HEK293 (cell line): Measurements from ENCODE around the gene CA6.
A peak's percentile ranks its signal among the peaks of the same experiment; 100 is the strongest.
"Not testable (repeated sequence)": the region's sequence is repeated elsewhere in the genome, so short reads cannot be mapped to it uniquely, and the experiment has no call there.

Source experiments
- CTCF ChIA-PET: fragments of 350-600 bp; formaldehyde crosslinking; extraction: SDS; loops from one replicate; lab custom pipeline; 2021; ENCODE audit warnings: antibody characterized with exemption; lab: Yijun Ruan, JAX
- POLR2A ChIA-PET: fragments of 300-600 bp; formaldehyde crosslinking; extraction: SDS; loops from one replicate; lab custom pipeline; 2020; ENCODE audit warnings: antibody characterized with exemption, inconsistent platforms; lab: Yijun Ruan, JAX
- H3K27ac ChIP-seq: fragments of 200-500 bp; sonication (Bioruptor generic); 2 replicates; pipeline ENCODE4 v1.5.1; 2014; ENCODE audit warnings: low read depth, low read length, control low read depth, inconsistent platforms; ENCODE audit errors: extremely low read depth
- H3K36me3 ChIP-seq, 2 experiments: fragments of 200-500 bp in 1 of 2; sonication (Bioruptor generic) in 1 of 2; 1 replicate in 1 of 2; 2 replicates in 1 of 2; pipeline ENCODE4 v1.5.1; 2014 to 2017; ENCODE audit warnings: inconsistent platforms in 2 of 2, low read length in 2 of 2; ENCODE audit not compliant: control insufficient read depth in 2 of 2, insufficient read depth in 1 of 2
- H3K4me1 ChIP-seq: fragments of 200-500 bp; sonication (Bioruptor generic); 2 replicates; pipeline ENCODE4 v1.5.1; 2014; ENCODE audit warnings: mild to moderate bottlenecking, low read length, inconsistent platforms; ENCODE audit not compliant: control insufficient read depth, insufficient read depth
- H3K4me3 ChIP-seq: 2 replicates; pipeline ENCODE4 v1.5.1; 2011; ENCODE audit warnings: low read depth, mild to moderate bottlenecking, control low read depth, low read length, moderate library complexity
- H3K9me3 ChIP-seq: fragments of 200-500 bp; sonication (Bioruptor generic); 2 replicates; pipeline ENCODE4 v1.5.1; 2014; ENCODE audit warnings: low read depth, low read length, inconsistent platforms; ENCODE audit not compliant: control insufficient read depth, insufficient read depth
- KLF17 ChIP-seq: fragments of 450-650 bp; formaldehyde crosslinking; IDR thresholded peaks from 2 replicates; pipeline ENCODE4 v1.5.1; 2016; ENCODE audit warnings: missing biosample characterization, missing genetic modification characterization
- KLF9 ChIP-seq: fragments of 450-650 bp; formaldehyde crosslinking; IDR thresholded peaks from 2 replicates; pipeline ENCODE4 v1.5.1; 2016; ENCODE audit warnings: missing biosample characterization, missing genetic modification characterization, low read depth
- PRDM4 ChIP-seq: fragments of 450-650 bp; formaldehyde crosslinking; IDR thresholded peaks from 2 replicates; pipeline ENCODE4 v1.5.1; 2017; ENCODE audit warnings: missing biosample characterization, missing genetic modification characterization
- RBAK ChIP-seq: fragments of 450-650 bp; formaldehyde crosslinking; IDR thresholded peaks from 2 replicates; pipeline ENCODE4 v1.5.1; 2016; ENCODE audit warnings: missing biosample characterization, missing genetic modification characterization
- ZIC2 ChIP-seq: fragments of 450-650 bp; formaldehyde crosslinking; IDR thresholded peaks from 2 replicates; pipeline ENCODE4 v1.5.1; 2016; ENCODE audit warnings: missing biosample characterization, missing genetic modification characterization
- ZNF292 ChIP-seq: fragments of 450-650 bp; formaldehyde crosslinking; IDR thresholded peaks from 2 replicates; pipeline ENCODE4 v1.5.1; 2016; ENCODE audit warnings: low read depth, missing biosample characterization, missing genetic modification characterization, borderline replicate concordance
- ZNF311 ChIP-seq: fragments of 450-650 bp; formaldehyde crosslinking; IDR thresholded peaks from 2 replicates; pipeline ENCODE4 v1.5.1; 2017; ENCODE audit warnings: missing biosample characterization, missing genetic modification characterization, borderline replicate concordance
- ZNF335 ChIP-seq: fragments of 450-650 bp; formaldehyde crosslinking; conservative IDR thresholded peaks from 2 replicates; pipeline ENCODE4 v1.5.1; 2016; ENCODE audit warnings: missing biosample characterization, missing genetic modification characterization
- ZNF501 ChIP-seq: fragments of 450-650 bp; formaldehyde crosslinking; IDR thresholded peaks from 2 replicates; pipeline ENCODE4 v1.5.1; 2016; ENCODE audit warnings: missing biosample characterization, missing genetic modification characterization
- ZNF555 ChIP-seq: fragments of 450-650 bp; formaldehyde crosslinking; conservative IDR thresholded peaks from 2 replicates; pipeline ENCODE4 v1.5.1; 2017; ENCODE audit warnings: missing biosample characterization, mild to moderate bottlenecking, missing genetic modification characterization, inconsistent platforms
- ZNF639 ChIP-seq: fragments of 450-650 bp; formaldehyde crosslinking; IDR thresholded peaks from 2 replicates; pipeline ENCODE4 v1.5.1; 2016; ENCODE audit warnings: missing biosample characterization, missing genetic modification characterization
- ZNF660 ChIP-seq: fragments of 450-650 bp; IDR thresholded peaks from 2 replicates; pipeline ENCODE4 v1.5.1; 2018; ENCODE audit warnings: missing biosample characterization, mild to moderate bottlenecking, missing genetic modification characterization
- ZSCAN4 ChIP-seq: fragments of 450-650 bp; formaldehyde crosslinking; IDR thresholded peaks from 2 replicates; pipeline ENCODE4 v1.5.1; 2017; ENCODE audit warnings: missing biosample characterization, missing genetic modification characterization
- ZSCAN5A ChIP-seq: fragments of 450-650 bp; formaldehyde crosslinking; IDR thresholded peaks from 2 replicates; pipeline ENCODE4 v1.5.1; 2016; ENCODE audit warnings: missing biosample characterization, missing genetic modification characterization
- TF ChIP-seq, protein P1 (sequence below): fragments of 450-650 bp; formaldehyde crosslinking; IDR thresholded peaks from 2 replicates; pipeline ENCODE4 v1.5.1; 2016; ENCODE audit warnings: missing biosample characterization, missing genetic modification characterization

Gene CA6

DNA sequence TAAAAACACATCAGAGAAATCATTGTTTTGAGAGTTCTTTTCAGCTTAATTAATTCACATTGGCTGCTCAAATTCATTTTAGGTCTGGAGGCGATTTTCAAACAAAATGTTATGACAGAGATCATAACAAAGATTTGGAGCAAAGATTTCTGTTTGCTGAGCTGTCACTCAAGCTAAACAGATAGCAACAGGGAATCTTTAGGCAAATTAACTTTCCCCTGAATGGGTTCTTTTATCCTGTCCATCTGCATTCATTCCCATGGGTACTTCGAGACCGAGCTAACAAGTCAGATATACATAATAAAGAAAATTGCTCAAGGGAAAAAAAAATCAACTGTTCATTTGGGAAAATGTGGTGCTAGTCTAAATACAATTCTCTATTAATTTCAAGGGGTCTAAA, 30.2 kb upstream of the CA6 start (continued):
- TF ChIP-seq ZNF639 (tag by site-specific recombination), result no peak

DNA sequence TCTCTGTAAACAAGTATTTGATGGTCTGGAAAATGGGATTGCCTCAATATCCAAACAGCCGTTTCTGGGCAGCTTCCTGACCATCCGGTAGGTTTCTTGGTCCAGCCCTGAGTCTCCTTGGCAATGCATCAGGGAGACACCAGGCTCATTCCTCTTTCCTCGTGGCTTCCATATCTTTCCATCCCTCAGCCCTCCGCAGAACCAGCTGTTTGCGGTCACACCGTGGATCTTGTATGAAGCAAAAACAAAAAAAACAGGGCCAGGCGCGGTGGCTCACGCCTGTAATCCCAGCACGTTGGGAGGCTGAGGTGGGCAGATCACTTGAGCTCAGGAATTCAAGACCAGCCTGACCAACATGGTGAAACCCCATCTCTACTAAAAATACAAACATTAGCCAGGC, 28.1 kb upstream of the CA6 start:
- ChIA-PET CTCF (interaction anchor here (0.7 to 6.5 kb wide), 24 partner anchors 9 to 520 kb away, joined by 3 to 88 read pairs (median 4); no protein-coding TSS in a partner anchor), POLR2A (interaction anchor here (1.2 to 2.3 kb wide), 2 partner anchors 39 to 87 kb away, joined by 3 to 6 read pairs; partner anchors contain the start of gene ENO1)
- not testable (repeated sequence) for H3K4me3 ChIP-seq, H3K27ac ChIP-seq, H3K4me1 ChIP-seq, H3K9me3 ChIP-seq, H3K36me3 ChIP-seq

GRCh38 chr1:8922962-8923361, 22.7 kb upstream of the CA6 start:
- no peaks in the 10 kb centered on the region for H3K9me3 ChIP-seq
- H3K27ac ChIP-seq, result no peak overlapping the region
- TF ChIP-seq, protein P1, sequence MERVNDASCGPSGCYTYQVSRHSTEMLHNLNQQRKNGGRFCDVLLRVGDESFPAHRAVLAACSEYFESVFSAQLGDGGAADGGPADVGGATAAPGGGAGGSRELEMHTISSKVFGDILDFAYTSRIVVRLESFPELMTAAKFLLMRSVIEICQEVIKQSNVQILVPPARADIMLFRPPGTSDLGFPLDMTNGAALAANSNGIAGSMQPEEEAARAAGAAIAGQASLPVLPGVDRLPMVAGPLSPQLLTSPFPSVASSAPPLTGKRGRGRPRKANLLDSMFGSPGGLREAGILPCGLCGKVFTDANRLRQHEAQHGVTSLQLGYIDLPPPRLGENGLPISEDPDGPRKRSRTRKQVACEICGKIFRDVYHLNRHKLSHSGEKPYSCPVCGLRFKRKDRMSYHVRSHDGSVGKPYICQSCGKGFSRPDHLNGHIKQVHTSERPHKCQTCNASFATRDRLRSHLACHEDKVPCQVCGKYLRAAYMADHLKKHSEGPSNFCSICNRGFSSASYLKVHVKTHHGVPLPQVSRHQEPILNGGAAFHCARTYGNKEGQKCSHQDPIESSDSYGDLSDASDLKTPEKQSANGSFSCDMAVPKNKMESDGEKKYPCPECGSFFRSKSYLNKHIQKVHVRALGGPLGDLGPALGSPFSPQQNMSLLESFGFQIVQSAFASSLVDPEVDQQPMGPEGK (tag by site-specific recombination), result no peak
- ChIA-PET POLR2A (no interaction called here), CTCF (interaction anchor here (0.7 to 6.5 kb wide), 2 partner anchors 81 to 151 kb away, joined by 3 to 88 read pairs; no protein-coding TSS in a partner anchor)
- no peaks in the 10 kb centered on the region for H3K4me1 ChIP-seq
- H3K36me3 ChIP-seq, result no peaks in the 10 kb centered on the region
- no peak overlapping the region for H3K4me3 ChIP-seq

GRCh38 chr1:8925406-8925805, 20.3 kb upstream of the CA6 start:
- no peak overlapping the region for H3K27ac ChIP-seq
- H3K9me3 ChIP-seq, result no peaks in the 10 kb centered on the region
- no peak for TF ChIP-seq ZIC2 (tag by site-specific recombination)
- TF ChIP-seq ZNF335 (tag by site-specific recombination), result 0 out of 2 replicates have a peak, but pooled peaks have one; percentile 27
- no peaks in the 10 kb centered on the region for H3K4me1 ChIP-seq
- H3K36me3 ChIP-seq, result no peaks in the 10 kb centered on the region
- ChIA-PET CTCF (interaction anchor here (0.6 to 2.3 kb wide), 5 partner anchors 38 to 566 kb away, joined by 3 to 10 read pairs (median 5); no protein-coding TSS in a partner anchor), POLR2A (no interaction called here)
- no peak overlapping the region for H3K4me3 ChIP-seq

DNA sequence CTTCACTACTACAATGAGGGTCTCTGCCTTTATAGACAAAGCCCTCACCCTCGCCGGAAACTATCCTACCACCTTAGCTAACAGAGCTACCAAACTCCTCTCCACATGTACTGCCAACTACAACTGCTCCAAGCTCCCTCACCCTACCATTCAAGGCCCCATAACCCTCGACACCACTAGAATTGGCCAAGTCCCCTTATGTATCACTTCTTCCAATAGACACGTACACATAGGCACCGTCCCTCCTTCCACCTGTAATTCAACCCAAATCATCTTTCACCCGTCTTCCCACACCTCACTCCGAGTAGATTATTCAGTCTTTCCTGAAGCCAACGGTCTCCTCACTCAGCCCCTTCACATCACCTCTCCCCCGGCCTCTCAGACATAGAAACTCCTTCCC, 19.7 kb upstream of the CA6 start:
- no peaks in the 10 kb centered on the region for H3K9me3 ChIP-seq
- ChIA-PET CTCF (interaction anchor here (0.8 to 2.3 kb wide), 5 partner anchors 37 to 256 kb away, joined by 3 to 10 read pairs (median 5); no protein-coding TSS in a partner anchor), POLR2A (interaction anchor here (0.5 kb wide), 1 partner anchor 97 kb away, joined by 3 read pairs; no protein-coding TSS in a partner anchor)
- no peaks in the 10 kb centered on the region for H3K4me1 ChIP-seq
- H3K4me3 ChIP-seq, result no peak overlapping the region
- no peak overlapping the region for H3K27ac ChIP-seq
- no peaks in the 10 kb centered on the region for H3K36me3 ChIP-seq
- no peak for TF ChIP-seq ZNF660 (tag by site-specific recombination)
- no peak for TF ChIP-seq ZSCAN5A (tag by site-specific recombination)
- no peak for TF ChIP-seq ZNF311 (tag by site-specific recombination)
- no peak for TF ChIP-seq ZNF501 (tag by site-specific recombination)
- no peak for TF ChIP-seq ZSCAN4 (tag by site-specific recombination)
- TF ChIP-seq RBAK (tag by site-specific recombination), result no peak
- TF ChIP-seq ZNF555 (tag by site-specific recombination), result no peak
- TF ChIP-seq KLF9 (tag by site-specific recombination), result no peak
- TF ChIP-seq PRDM4 (tag by site-specific recombination), result no peak
- no peak for TF ChIP-seq ZNF292
- no peak for TF ChIP-seq KLF17
